ENCODE results near the gene FRMD1.

The FRMD1 gene

DNA sequence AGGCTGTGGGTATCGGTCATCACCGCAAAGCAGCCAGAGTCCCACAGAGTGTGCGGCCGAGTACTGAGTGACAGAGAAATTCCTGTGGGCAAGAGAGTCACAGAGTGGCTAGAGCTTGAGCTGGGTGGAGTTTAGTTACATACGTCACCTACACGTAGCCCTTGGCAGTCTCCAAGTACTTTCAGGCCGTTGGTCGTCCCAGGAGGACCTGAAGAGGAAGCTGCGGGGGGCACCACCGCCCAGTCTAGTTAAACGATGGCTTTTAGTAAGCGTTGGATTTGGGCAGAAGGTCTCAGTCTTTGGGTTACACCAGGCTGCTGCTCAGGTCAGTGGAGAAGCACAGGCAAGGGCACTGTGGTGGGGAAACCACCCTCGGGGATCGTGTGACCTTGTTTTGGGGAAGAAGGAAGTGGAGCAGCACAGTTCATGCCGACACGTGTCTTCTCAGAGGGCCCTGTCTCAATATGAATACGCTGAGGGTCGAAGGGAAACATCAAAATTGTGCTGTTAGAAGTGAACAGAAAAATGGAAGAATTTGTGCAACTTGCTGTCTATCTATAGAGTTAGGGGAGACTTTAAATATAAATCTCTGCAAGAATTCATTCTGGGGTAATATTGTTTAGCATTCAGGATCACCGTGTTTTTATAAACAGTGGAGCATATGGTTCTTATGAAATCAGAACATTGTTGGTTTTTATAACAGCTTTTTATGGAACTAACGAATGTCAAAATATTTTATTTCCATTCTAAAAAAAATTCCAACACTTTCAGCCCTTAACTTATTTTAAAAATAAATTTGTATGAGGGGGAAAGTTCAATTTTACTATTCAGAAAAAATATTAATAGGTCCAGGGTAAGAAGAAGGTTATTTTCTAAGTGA, 52.9 kb downstream of the FRMD1 start:
- no peak overlapping the region for H3K4me3 ChIP-seq (ENCODE audit: low read depth, low read length)
- no peak for DNase-seq (ENCODE audit: low read depth)
- TF ChIP-seq, protein P1, sequence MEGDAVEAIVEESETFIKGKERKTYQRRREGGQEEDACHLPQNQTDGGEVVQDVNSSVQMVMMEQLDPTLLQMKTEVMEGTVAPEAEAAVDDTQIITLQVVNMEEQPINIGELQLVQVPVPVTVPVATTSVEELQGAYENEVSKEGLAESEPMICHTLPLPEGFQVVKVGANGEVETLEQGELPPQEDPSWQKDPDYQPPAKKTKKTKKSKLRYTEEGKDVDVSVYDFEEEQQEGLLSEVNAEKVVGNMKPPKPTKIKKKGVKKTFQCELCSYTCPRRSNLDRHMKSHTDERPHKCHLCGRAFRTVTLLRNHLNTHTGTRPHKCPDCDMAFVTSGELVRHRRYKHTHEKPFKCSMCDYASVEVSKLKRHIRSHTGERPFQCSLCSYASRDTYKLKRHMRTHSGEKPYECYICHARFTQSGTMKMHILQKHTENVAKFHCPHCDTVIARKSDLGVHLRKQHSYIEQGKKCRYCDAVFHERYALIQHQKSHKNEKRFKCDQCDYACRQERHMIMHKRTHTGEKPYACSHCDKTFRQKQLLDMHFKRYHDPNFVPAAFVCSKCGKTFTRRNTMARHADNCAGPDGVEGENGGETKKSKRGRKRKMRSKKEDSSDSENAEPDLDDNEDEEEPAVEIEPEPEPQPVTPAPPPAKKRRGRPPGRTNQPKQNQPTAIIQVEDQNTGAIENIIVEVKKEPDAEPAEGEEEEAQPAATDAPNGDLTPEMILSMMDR (conservative IDR thresholded peaks at IDR 0.05; ENCODE audit: low read depth, low read length) = no peak

DNA sequence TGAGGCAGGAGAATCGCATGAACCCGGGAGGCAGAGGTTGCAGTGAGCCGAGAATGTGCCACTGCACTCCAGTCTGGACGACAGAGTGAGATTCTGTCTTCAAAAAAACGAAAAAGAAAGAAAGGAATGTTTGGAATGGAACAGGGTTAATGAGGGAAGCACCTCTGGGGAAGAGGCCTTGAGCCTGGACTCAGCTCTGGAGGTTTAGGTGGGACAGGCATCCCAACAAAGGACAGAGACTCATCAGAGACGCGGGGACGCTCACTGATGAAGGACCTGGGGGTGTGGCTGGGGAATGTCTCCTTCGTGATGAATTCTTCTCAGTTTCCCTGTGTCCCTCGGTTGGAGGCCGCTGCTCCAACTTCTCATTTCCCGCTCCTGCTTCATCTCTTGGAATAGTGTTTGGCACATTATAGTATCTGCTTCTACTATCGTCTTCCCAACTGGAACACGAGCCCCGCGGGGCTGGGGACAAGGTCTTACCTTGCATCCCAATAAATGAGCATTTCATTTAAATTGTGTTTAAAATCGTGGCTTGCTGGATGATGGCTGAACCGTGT, 54.0 kb downstream of the FRMD1 start:
- no peak for DNase-seq (ENCODE audit: low read depth)
- no peak overlapping the region for H3K4me3 ChIP-seq (ENCODE audit: low read depth, low read length)
- TF ChIP-seq, protein P1 (conservative IDR thresholded peaks at IDR 0.05; ENCODE audit: low read depth, low read length) = no peak

DNA sequence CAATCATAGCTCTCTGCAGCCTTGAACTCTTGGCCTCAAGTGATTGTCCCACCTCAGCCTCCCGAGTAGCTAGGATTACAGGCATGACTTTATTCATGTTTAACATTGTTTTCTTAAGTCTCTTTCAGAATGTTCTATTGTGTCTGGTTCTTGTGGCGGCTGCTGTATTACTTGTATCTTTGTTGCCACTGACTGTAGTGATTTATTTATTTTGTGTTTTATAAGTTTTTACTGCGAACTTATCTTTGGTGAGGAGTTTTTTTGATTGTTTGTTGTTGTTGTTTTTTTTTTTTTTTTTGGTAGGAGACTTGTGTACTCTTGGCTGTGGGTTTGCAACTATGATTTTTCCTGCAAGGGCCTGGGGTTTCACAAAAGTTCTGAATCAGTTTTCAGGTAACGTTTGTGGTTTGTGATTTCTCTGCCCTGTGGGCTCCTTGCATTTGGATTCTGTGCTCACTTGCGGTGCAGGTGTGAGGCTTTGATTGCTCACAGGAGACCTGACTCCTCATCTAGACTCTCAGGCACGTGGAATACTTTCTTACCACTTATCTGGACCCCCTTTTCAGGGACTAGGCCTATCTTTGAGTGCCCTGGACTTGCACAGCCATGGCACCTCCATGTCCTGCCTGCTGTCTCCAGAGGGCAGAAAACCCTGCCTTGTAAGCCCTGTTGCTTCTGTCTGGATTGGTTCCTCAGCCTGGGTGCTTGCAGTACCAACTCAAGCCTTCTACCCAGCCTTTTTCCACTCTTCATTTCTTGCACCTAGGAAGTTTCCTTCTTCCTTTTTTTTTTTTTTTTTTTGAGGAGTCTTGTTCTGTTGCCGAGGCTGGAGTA, 56.3 kb downstream of the FRMD1 start:
- TF ChIP-seq, protein P1 (conservative IDR thresholded peaks at IDR 0.05; ENCODE audit: low read depth, low read length) = no peak
- H3K4me3 ChIP-seq (ENCODE audit: low read depth, low read length) = no peak overlapping the region
- DNase-seq (ENCODE audit: low read depth) = no peak

DNA sequence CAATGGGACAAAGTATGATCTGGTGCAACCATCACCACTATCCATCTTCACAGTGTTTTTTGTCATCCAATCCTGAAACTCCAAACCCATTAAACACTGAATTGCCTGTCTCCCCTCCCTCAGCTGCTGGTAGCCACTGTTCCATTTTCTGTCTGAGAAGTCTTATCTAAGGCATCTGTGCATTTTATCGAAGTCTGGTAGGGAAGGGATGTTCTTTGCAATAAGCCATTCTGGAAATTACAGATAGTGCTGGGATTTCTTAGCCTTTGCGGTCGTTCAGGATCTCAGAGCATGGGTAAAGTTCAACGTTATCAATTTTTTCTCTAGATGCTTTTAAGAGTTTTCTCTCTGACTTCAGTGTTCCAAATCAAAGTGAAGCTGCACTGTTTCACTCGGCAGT, 57.4 kb downstream of the FRMD1 start:
- TF ChIP-seq, protein P1 (conservative IDR thresholded peaks at IDR 0.05; ENCODE audit: low read depth, low read length) = no peak
- H3K4me3 ChIP-seq (ENCODE audit: low read depth, low read length) = no peak overlapping the region
- no peak for DNase-seq (ENCODE audit: low read depth)

DNA sequence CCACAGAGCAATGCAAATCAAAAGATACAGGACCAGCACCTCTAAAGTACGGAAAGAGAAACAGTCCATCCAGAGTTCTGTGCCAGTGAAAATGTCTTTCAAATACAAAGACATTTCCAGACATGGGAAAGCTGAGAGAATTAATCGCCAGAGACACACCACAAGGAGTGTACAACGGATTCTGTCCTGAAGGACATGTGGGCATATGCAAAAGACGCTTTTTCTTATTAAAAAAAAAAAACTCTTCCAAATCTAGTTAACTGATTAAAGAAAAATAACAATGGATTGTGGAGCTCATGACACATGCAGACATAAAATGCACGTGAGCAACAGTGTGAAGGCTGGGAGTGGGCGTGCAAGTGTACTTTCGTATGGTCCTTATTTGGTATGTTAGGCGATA, 58.8 kb downstream of the FRMD1 start:
- no peak overlapping the region for H3K4me3 ChIP-seq (ENCODE audit: low read depth, low read length)
- TF ChIP-seq, protein P1 (conservative IDR thresholded peaks at IDR 0.05; ENCODE audit: low read depth, low read length) = no peak
- no peak for DNase-seq (ENCODE audit: low read depth)

DNA sequence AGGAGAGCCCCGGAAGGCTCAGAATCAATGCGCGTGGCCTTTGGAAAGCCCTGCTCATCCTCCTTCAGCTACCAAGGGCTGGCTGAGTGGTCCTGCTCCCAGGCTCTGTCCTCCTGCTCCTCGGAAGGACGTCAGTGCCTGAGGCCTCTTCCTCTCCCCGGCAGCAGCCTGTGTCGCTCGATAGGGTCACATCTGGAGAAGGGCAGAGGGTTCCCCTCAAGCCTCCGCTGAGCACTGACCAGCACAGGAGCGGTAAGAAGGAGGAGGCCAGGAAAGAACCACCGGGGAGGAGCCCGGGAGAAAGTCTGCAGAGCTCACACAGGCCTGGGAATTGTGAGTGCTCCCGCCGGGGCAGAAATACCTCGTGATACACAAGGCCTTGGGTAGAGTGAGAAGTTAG, 60.3 kb downstream of the FRMD1 start:
- H3K4me3 ChIP-seq (ENCODE audit: low read depth, low read length) = no peak overlapping the region
- TF ChIP-seq, protein P1 (conservative IDR thresholded peaks at IDR 0.05; ENCODE audit: low read depth, low read length) = no peak
- DNase-seq (ENCODE audit: low read depth) = no peak

All from choroid plexus epithelial cell (primary cell).